Measurements from ENCODE around the gene GVQW3. TPM values are rescaled to one million over a fixed set of nuclear protein-coding genes. Genes with fewer than 3 reads are reported as not detected.

Gene GVQW3
- total and polyA plus RNA-seq, 2 donors (not counting 1 experiment from before 2014, with no cell fraction given) = 3.5 to 8.2 TPM

GRCh38 chr11:76426660-76427059 lies 45.5 kb downstream of the GVQW3 start:
- Mint-ChIP-seq H3K27me3 (peaks cover 6% of the 10 kb centered on the region), H3K4me3 (no peak overlapping the region), H3K27ac (no peak overlapping the region), H3K9me3 (ENCODE audit: insufficient read depth) (no peaks in the 10 kb centered on the region), H3K4me1 (peaks cover 4% of the 10 kb centered on the region)
- no peak overlapping the region for H3K27ac ChIP-seq (ENCODE audit: low read length in 2 of 2)
- H3K4me3 ChIP-seq (ENCODE audit: control extremely low read depth in 1 of 5, extremely low read depth in 1 of 5, insufficient read depth in 1 of 5, low read depth in 2 of 5, low read length in 4 of 5) = no peak overlapping the region
- H4K20me1 ChIP-seq (ENCODE audit: control insufficient read depth, insufficient read depth, low read length, poor library complexity, severe bottlenecking) = no peaks in the 10 kb centered on the region
- no peak overlapping the region for H3K4me2 ChIP-seq (replicated peaks; ENCODE audit: low read depth, low read length, poor library complexity, severe bottlenecking)
- no peaks in the 10 kb centered on the region for H3K9me3 ChIP-seq (ENCODE audit: control extremely low read depth in 1 of 3, control insufficient read depth in 2 of 3, insufficient read depth in 1 of 3, low read length in 2 of 3)
- DNase-seq (no peak), ATAC-seq (ENCODE audit: low read depth) (no peak)
- intact Hi-C loops (cut with micrococcal nuclease) = no loop called here
- H3K79me2 ChIP-seq (ENCODE audit: control insufficient read depth, insufficient read depth, low read length) = no peaks in the 10 kb centered on the region
- TF ChIP-seq CTCF (IDR thresholded peaks at IDR 0.05) (no peak), EZH2 (IDR thresholded peaks at IDR 0.05; ENCODE audit: borderline replicate concordance, insufficient read depth, low read depth, low read length, poor library complexity, severe bottlenecking) (no peak)
- ChIA-PET CTCF (no interaction called here), POLR2A (no interaction called here)
- no peaks in the 10 kb centered on the region for H3K27me3 ChIP-seq (replicated peaks in 1 of 4; ENCODE audit: control extremely low read depth in 1 of 4, control insufficient read depth in 3 of 4, insufficient read depth in 4 of 4, low read length in 3 of 4)
- H3K9ac ChIP-seq (ENCODE audit: low read length) = no peak overlapping the region
- H2AFZ ChIP-seq (ENCODE audit: insufficient read depth, low read depth, low read length, poor library complexity, severe bottlenecking) = no peak overlapping the region
- H3K4me1 ChIP-seq (ENCODE audit: control insufficient read depth in 2 of 2, insufficient read depth in 2 of 2, low read length in 2 of 2) = peaks cover 0 to 3% of the 10 kb centered on the region in 2 donors
- no peaks in the 10 kb centered on the region for H3K36me3 ChIP-seq (replicated peaks in 1 of 2; ENCODE audit: control extremely low read depth in 1 of 2, control insufficient read depth in 1 of 2, extremely low read depth in 1 of 2, insufficient read depth in 2 of 2, low read length in 1 of 2)

GRCh38 chr11:76436020-76436419 lies 54.9 kb downstream of the GVQW3 start:
- no peak overlapping the region for H3K4me2 ChIP-seq (replicated peaks; ENCODE audit: low read depth, low read length, poor library complexity, severe bottlenecking)
- H4K20me1 ChIP-seq (ENCODE audit: control insufficient read depth, insufficient read depth, low read length, poor library complexity, severe bottlenecking) = no peaks in the 10 kb centered on the region
- Mint-ChIP-seq H3K4me3 (no peak overlapping the region), H3K27me3 (no peaks in the 10 kb centered on the region), H3K4me1 (no peaks in the 10 kb centered on the region), H3K9me3 (ENCODE audit: insufficient read depth) (no peaks in the 10 kb centered on the region), H3K27ac (no peak overlapping the region)
- intact Hi-C loops (cut with micrococcal nuclease) = no loop called here
- DNase-seq (no peak), ATAC-seq (ENCODE audit: low read depth) (no peak)
- no peaks in the 10 kb centered on the region for H3K36me3 ChIP-seq (replicated peaks in 1 of 2; ENCODE audit: control extremely low read depth in 1 of 2, control insufficient read depth in 1 of 2, extremely low read depth in 1 of 2, insufficient read depth in 2 of 2, low read length in 1 of 2)
- no peak overlapping the region for H2AFZ ChIP-seq (ENCODE audit: insufficient read depth, low read depth, low read length, poor library complexity, severe bottlenecking)
- no peaks in the 10 kb centered on the region for H3K4me1 ChIP-seq (ENCODE audit: control insufficient read depth in 2 of 2, insufficient read depth in 2 of 2, low read length in 2 of 2)
- H3K27ac ChIP-seq (ENCODE audit: low read length in 2 of 2) = no peak overlapping the region
- no peak overlapping the region for H3K9ac ChIP-seq (ENCODE audit: low read length)
- no peak overlapping the region for H3K4me3 ChIP-seq (ENCODE audit: control extremely low read depth in 1 of 5, extremely low read depth in 1 of 5, insufficient read depth in 1 of 5, low read depth in 2 of 5, low read length in 4 of 5)
- no peak for TF ChIP-seq EZH2 (IDR thresholded peaks at IDR 0.05; ENCODE audit: borderline replicate concordance, insufficient read depth, low read depth, low read length, poor library complexity, severe bottlenecking)
- no peak for TF ChIP-seq CTCF (IDR thresholded peaks at IDR 0.05)
- no peaks in the 10 kb centered on the region for H3K79me2 ChIP-seq (ENCODE audit: control insufficient read depth, insufficient read depth, low read length)
- ChIA-PET POLR2A (no interaction called here), CTCF (no interaction called here)
- no CpG with 5 or more reads among the region's 1 CpG for WGBS (ENCODE audit: insufficient coverage)
- no peaks in the 10 kb centered on the region for H3K9me3 ChIP-seq (ENCODE audit: control extremely low read depth in 1 of 3, control insufficient read depth in 2 of 3, insufficient read depth in 1 of 3, low read length in 2 of 3)
- no peaks in the 10 kb centered on the region for H3K27me3 ChIP-seq (replicated peaks in 1 of 4; ENCODE audit: control extremely low read depth in 1 of 4, control insufficient read depth in 3 of 4, insufficient read depth in 4 of 4, low read length in 3 of 4)

Measured in B cell (primary cell).